ENCODE measurements around the gene TNFRSF4. TPM values are rescaled to one million over a fixed set of nuclear protein-coding genes. Genes with fewer than 3 reads are reported as not detected.

TNFRSF4 gene
- total RNA-seq, 1 donor from 2014 or later, result 58.5 TPM

DNA sequence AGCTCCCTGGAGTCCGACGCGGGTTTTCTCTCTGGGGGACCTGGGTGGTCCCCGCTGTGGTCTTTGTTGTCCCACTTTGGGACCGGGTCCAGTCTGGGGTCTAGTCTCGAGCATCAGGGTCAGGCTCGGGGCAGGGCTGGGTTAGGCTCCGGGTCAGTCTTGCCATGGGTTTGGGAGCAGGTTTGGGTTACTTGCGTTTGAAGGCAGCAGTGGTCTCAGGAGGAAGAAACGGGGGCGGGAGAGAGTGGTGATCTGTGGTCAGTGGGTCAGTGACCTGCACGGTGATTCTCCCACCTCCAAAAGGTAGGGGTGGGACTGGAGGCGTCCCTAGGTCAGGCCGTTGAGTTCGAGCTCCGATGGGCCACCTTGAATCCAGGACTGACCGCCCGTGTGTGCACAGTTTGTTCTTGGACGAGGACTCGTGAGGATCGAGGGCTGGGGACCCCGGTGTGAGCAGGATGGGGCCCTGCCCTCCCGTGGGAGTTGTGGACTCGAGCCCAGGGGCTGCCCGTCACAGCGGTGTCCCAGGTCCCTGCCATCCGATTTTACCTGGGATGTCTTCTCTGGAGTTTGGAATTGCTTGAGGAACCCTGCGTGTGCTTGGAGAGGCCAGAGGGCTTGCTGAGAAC lies 20.3 kb upstream of the TNFRSF4 start:
- no peak for DNase-seq (ENCODE audit: extremely low read depth, low read depth, low spot score)

GRCh38 chr1:1233567-1233892 lies 19.6 kb upstream of the TNFRSF4 start:
- DNase-seq (ENCODE audit: extremely low read depth, low read depth, low spot score), result no peak

GRCh38 chr1:1232796-1233566 lies 19.0 kb upstream of the TNFRSF4 start:
- DNase-seq (ENCODE audit: extremely low read depth, low read depth, low spot score), result no peak

DNA sequence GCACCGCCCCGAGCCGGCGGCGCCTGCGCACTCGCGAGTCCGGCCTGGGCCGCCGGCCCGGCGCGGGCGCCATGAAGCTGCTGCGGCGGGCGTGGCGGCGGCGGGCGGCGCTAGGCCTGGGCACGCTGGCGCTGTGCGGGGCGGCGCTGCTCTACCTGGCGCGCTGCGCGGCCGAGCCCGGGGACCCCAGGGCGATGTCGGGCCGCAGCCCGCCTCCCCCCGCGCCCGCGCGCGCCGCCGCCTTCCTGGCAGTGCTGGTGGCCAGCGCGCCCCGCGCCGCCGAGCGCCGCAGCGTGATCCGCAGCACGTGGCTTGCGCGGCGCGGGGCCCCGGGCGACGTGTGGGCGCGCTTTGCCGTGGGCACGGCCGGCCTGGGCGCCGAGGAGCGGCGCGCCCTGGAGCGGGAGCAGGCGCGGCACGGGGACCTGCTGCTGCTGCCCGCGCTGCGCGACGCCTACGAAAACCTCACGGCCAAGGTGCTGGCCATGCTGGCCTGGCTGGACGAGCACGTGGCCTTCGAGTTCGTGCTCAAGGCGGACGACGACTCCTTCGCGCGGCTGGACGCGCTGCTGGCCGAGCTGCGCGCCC lies 18.3 kb upstream of the TNFRSF4 start, which contains the start of gene B3GALT6:
Gene B3GALT6, plus strand, starts transcription at position 30 of the 588 bp plus-strand sequence. Its CDS starts 42 bp downstream, at position 72.
- no peak for DNase-seq (ENCODE audit: extremely low read depth, low read depth, low spot score)

DNA sequence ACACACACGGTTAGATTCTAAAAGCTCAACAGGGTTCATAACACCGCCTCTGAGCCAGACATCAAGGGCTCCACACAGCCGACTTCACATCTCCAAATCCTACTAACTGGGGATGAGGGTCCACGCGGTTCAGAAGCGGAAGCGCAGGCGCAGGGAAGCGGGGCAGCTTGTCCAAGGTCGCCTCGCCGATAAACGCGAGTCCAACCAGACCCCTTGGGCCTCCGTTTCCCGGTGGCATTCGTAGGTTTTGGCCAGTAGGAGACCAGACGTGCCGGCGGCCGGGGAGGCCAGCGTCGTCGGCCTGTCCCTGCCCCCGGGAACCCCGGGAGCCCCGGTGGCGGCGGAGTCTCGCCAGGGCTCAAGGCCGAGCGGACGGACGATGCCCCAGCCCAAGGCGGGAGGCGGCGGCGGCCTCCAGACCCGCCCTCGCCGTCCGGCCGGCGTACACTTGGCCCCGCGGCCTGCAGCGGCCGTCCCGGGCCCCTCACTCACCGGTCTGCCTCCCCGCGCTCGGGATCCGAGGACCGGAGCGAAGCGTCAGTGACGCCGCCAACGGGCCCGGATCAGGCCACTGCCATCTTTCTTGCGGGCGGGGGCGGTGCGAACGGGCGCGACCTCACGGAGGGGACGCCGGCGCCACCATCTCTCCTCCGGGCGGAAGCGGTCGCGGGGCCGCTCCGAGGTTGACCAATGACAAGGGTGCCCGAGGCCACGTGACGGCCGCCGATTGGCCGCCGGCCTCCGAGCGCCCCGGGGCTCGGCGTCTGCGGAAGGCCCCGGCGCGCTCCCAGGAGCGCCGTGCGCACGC lies 17.7 kb upstream of the TNFRSF4 start, which contains the start of gene SDF4:
Gene SDF4, minus strand, starts transcription at position 602 of the 808 bp plus-strand sequence. CDS start 3,229 bp downstream, outside the sequence.
- DNase-seq (ENCODE audit: extremely low read depth, low read depth, low spot score), result no peak

GRCh38 chr1:1230656-1231399 lies 16.9 kb upstream of the TNFRSF4 start:
- DNase-seq (ENCODE audit: extremely low read depth, low read depth, low spot score), result no peak

DNA sequence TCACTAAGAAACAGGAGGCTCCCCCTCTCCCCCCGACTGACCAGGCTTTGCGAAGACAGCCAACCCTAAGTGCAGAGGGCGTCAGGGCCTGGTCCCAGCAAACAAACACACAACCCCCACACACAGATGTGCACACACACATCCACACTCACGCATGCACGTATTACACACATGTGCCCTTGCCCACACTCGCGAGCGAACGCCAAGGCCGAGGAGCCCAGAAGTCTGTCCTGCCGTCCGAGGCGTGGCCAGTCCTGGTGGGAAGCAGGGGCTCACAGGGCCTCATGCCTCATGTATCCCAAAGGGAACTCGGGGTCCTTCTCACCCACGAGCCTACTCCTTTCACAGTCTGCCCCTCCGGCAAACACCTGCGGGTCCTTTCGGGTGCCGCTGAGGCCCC lies 15.8 kb upstream of the TNFRSF4 start:
- DNase-seq (ENCODE audit: extremely low read depth, low read depth, low spot score), result no peak

- no peak for DNase-seq (ENCODE audit: extremely low read depth, low read depth, low spot score)
These were observed 14.8 kb upstream of the TNFRSF4 start for GRCh38 chr1:1228596-1229321.

DNA sequence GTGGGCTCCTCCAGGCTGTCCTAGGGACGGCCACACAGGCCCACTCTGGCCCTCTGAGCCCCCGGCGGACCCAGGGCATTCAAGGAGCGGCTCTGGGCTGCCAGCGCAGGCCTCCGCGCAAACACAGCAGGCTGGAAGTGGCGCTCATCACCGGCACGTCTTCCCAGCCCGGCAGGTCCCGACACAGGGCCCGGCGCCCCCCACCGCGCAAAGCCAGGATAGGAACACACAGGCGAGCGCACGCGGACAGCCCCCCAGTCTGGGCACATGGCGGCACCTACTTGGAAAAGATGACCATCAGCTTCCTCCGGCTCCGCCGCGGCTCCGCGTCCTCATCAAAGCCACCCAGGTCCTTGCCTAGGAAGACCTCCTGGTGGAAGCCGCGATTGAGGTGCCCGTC lies 14.2 kb upstream of the TNFRSF4 start:
- DNase-seq (ENCODE audit: extremely low read depth, low read depth, low spot score), result no peak

GRCh38 chr1:1227386-1227785 lies 13.4 kb upstream of the TNFRSF4 start:
- no peak for DNase-seq (ENCODE audit: extremely low read depth, low read depth, low spot score)

DNA sequence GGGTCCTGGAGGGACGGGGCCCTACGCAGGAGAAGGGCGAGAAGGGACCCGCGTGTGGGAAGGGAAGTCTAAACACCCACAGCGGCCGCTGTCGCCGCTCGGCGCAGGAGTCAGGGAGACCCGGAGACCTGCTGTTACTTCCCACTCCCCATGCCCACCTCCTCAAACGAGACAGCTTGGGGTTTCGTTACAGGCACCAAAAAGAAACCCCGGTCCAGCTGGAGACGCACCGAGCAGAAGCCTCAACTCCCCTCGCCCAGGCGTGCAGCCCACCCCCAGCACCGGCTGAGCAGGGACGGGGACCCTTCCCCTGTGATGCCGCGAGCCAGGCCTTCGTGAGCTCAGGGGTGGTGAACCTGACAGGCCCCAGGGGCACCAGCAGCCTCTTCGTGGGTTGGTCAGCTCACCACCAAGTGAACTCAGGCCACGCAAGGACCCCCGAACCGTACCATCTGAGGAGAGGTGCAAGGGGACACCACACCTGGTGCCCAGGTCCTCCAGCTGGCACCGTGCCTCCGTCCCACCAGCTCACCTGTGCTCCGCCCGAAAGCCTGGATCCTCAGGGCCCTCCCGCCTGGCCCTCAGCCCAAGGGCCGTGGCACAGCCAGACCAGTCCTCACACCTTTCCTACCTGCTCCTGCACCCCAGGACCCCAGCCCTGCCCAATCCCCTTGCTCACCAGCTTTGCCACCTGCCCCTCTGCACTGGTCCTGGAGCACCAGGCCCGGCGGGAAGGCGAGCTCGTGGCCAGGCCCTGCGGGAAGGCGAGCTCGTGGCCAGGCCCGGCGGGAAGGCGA lies 12.8 kb upstream of the TNFRSF4 start:
- DNase-seq (ENCODE audit: extremely low read depth, low read depth, low spot score), result no peak

GRCh38 chr1:1225913-1226312 lies 12.0 kb upstream of the TNFRSF4 start:
- DNase-seq (ENCODE audit: extremely low read depth, low read depth, low spot score), result no peak

GRCh38 chr1:1225238-1225845 lies 11.4 kb upstream of the TNFRSF4 start:
- DNase-seq (ENCODE audit: extremely low read depth, low read depth, low spot score), result no peak

GRCh38 chr1:1223891-1224290 lies 9.9 kb upstream of the TNFRSF4 start:
- no peak for DNase-seq (ENCODE audit: extremely low read depth, low read depth, low spot score)

GRCh38 chr1:1223321-1223720 lies 9.4 kb upstream of the TNFRSF4 start:
- DNase-seq (ENCODE audit: extremely low read depth, low read depth, low spot score), result no peak

GRCh38 chr1:1222575-1223225 lies 8.7 kb upstream of the TNFRSF4 start:
- no peak for DNase-seq (ENCODE audit: extremely low read depth, low read depth, low spot score)

DNA sequence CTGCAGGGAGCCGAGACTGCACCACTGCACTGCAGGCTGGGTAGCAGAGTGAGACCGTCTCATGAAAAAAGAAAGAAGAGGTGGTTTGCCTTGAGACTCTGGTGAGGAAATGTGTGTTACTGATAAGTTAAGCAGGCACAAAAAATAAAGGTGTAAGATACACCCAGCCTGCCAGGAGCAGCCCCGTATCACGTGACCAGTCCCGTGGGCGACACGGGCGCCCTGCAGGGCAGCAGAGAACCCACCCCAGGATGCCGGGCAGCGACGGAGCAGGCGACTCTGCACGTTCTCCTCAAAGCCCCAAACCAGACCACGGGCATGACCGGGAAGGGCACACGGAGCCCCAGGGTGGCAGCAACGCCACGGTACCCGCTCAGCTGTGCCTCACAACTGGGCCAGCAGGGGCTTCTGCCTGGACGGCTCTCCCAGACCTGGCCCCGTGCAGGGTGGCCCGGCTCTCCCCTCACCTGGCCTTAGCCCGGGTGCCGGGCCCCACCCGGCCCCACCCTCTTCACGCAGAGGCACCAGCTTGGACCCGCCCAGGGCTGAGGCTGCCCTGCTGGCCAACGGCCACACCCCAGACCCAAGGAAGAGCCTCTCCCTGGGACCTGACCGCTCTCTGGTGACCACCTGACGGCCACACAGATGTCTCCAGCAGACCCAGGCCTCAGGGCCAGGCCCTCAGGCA lies 8.1 kb upstream of the TNFRSF4 start:
- DNase-seq (ENCODE audit: extremely low read depth, low read depth, low spot score), result no peak
